Hepatocyte (in vitro differentiated cells): Measurements from ENCODE around the gene MAST2.

ENCODE experiments used
- EZH2 ChIP-seq: fragments of 200-600 bp; sonication (generic); IDR thresholded peaks from 2 replicates; pipeline ENCODE4 v1.6.1; 2016; ENCODE audit warnings: antibody characterized with exemption, mild to moderate bottlenecking, borderline replicate concordance
- TF ChIP-seq, protein P1 (sequence below): fragments of 200-600 bp; sonication (generic); IDR thresholded peaks from 2 replicates; pipeline ENCODE4 v1.5.1; 2016; ENCODE audit warnings: antibody characterized with exemption, mild to moderate bottlenecking; ENCODE audit not compliant: poor library complexity

GRCh38 chr1:46067652-46068051, 264.2 kb downstream of the MAST2 start:
- TF ChIP-seq, protein P1, sequence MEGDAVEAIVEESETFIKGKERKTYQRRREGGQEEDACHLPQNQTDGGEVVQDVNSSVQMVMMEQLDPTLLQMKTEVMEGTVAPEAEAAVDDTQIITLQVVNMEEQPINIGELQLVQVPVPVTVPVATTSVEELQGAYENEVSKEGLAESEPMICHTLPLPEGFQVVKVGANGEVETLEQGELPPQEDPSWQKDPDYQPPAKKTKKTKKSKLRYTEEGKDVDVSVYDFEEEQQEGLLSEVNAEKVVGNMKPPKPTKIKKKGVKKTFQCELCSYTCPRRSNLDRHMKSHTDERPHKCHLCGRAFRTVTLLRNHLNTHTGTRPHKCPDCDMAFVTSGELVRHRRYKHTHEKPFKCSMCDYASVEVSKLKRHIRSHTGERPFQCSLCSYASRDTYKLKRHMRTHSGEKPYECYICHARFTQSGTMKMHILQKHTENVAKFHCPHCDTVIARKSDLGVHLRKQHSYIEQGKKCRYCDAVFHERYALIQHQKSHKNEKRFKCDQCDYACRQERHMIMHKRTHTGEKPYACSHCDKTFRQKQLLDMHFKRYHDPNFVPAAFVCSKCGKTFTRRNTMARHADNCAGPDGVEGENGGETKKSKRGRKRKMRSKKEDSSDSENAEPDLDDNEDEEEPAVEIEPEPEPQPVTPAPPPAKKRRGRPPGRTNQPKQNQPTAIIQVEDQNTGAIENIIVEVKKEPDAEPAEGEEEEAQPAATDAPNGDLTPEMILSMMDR, result no peak
- no peak for TF ChIP-seq EZH2
